A549 treated with AZD9567 at 1 μM for 4 hours (cell line): Measurements from ENCODE around the gene EPHX1. TPM values are rescaled to one million over a fixed set of nuclear protein-coding genes. Genes with fewer than 3 reads are reported as not detected.

Experiments used
- total RNA-seq: library from RNA; stranded (reverse); fragments of 200-300 nt; extraction: Qiagen RNA extraction; gene quantifications from 5 replicates; pipeline ENCODE4 v1.2.3, GENCODE V29; 2022; ENCODE audit not compliant: insufficient read depth

EPHX1 gene
- total RNA-seq = 193 to 297 TPM (median 215 TPM) in 5 replicates

DNA sequence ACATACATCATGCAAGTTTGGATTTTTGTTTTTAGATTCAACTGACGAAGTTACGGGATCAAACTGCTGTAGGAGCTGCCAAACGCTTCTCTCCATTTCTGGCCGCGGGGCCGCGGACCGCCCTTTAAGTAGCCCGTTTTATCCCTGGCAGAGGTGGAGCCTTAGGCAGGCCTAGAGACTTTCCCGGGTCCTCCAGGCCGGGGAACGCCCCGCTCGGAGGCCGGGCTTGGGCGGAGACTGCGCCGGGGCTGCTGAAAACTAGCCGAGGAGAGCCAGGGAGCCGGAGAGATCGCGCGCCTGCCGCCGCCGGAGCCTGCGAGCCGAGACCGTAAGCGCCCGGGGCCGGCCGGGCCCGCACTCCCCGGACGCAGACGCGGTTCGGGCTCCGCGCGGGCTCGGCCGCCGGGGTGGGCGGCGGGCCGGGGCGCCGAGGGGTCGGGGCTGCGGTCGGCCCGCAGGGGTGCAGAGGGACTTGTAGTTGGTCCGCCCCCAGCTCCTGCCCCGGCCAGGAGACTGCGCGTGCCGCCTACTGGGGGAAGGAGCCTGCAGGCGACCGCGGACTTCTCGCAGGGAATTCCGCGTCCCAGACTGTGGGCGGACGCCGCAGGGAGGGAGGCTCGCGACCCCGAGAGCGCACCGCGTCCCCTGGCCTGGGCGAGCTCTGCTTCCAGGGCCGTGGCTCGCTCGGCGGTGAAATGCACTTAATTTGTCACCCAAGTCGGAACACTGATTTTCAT, at the start of gene EPHX1:
EPHX1 (plus strand) TSS at position 283 of the 737 bp plus-strand sequence. CDS start 18,606 bp downstream, outside the sequence.

DNA sequence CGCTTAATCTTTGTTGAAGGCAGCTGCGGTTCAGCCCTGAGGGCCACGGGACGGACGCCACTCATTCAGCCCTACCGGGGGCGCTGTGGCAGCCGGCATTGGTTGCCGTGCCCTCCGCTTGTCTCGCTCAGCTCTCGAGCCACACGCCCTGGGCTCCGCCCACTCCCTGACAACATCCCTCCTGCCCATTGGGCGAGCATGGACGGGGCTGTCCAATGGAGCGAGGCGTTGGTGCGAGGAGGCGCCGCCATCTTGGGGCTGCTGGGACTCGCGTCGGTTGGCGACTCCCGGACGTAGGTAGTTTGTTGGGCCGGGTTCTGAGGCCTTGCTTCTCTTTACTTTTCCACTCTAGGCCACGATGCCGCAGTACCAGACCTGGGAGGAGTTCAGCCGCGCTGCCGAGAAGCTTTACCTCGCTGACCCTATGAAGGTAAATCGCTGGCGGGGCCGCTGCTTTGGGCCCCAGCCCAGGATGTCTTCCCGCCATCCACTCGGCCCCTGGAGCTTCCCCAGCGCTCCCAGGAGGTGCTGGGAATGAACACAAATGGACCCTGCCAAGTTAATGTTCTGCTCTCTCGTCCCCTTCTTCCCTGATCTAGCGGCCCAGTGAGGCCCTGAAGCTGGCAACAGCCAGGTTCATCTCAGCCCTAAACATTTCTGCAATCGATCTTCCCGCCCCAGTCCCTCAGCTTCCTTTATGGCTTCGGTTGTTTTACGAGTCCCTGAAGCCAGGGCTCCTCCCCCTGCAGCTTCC, 32.2 kb upstream of the EPHX1 start, which contains the start of gene SRP9:
SRP9 (plus strand) TSS at position 244 of the 754 bp plus-strand sequence; CDS start at position 359, 115 bp downstream.

GRCh38 chr1:225881959-225882693, 72.2 kb downstream of the EPHX1 start, which contains the start of gene TMEM63A:
TMEM63A (minus strand) TSS chr1:225882380; CDS start chr1:225877580, 4,800 bp downstream.

DNA sequence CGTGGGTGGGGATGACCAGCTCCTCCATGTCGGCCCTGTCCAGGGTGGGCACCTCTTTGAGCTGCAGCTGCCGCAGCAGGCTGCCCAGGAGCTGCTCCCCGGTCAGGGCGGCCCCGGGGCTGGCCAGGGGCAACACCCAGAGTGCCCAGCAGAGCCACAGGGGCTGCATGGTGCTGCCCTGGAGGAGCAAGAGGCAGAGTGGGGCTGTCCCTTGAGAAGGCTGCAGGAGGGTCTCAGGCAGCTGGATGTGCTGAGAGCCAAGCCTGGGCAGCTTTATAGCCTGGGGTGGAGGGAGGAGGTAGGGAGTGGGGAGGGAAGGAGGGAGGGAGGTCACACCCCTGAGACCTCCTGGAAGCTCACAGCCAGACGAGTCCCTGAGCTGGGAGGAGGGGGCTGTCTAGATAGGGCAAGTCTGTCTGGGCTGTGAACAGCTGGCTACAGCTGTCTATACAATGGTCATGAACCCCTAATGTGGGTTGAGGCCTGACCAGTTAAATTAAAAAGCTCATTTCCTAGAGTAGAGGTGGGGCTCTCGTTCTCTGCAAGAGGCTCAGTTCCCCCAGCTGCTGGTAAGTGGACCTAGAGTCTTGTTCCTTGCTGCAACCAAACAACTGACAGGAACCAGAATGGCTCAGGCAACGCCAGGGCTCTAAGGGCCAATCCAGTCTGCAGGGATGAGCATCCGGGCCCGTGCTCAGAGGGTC, 79.1 kb downstream of the EPHX1 start, which contains the start of gene LEFTY1:
LEFTY1 (minus strand) TSS at position 249 of the 704 bp plus-strand sequence; CDS start at position 169, 80 bp downstream.

Other genes with a start within 250 kb of the EPHX1 start
- gene ENAH, start 157.0 kb upstream of the EPHX1 start, total RNA-seq = 60.6 to 83.2 TPM (median 76.0 TPM) in 5 replicates
- 234 to 517 TPM (median 255 TPM) in 5 replicates for gene SRP9, start 32.3 kb upstream of the EPHX1 start, total RNA-seq
- gene TMEM63A, start 72.3 kb downstream of the EPHX1 start, total RNA-seq = 5.2 to 6.5 TPM (median 5.3 TPM) in 5 replicates
- gene LEFTY1, start 79.0 kb downstream of the EPHX1 start, total RNA-seq = 0.55 to 1.2 TPM (median 0.95 TPM) in 4 of 5 replicates, not detected in the other
- 53.6 to 63.4 TPM (median 57.8 TPM) in 5 replicates for gene PYCR2, start 114.1 kb downstream of the EPHX1 start, total RNA-seq
- 0.13 to 0.25 TPM (median 0.15 TPM) in 3 of 5 replicates, not detected in the others for gene LEFTY2, start 131.1 kb downstream of the EPHX1 start, total RNA-seq
- 6.8 to 10.6 TPM (median 7.6 TPM) in 5 replicates for gene SDE2, start 189.2 kb downstream of the EPHX1 start, total RNA-seq